Putamen (tissue), 1 donor: Measurements from ENCODE around the gene FCRL2.

Experiments
- DNase-seq: peaks from one replicate; pipeline ENCODE4 v3.0.0-alpha.2; 2016; ENCODE audit warnings: low spot score

Gene FCRL2, protein sequence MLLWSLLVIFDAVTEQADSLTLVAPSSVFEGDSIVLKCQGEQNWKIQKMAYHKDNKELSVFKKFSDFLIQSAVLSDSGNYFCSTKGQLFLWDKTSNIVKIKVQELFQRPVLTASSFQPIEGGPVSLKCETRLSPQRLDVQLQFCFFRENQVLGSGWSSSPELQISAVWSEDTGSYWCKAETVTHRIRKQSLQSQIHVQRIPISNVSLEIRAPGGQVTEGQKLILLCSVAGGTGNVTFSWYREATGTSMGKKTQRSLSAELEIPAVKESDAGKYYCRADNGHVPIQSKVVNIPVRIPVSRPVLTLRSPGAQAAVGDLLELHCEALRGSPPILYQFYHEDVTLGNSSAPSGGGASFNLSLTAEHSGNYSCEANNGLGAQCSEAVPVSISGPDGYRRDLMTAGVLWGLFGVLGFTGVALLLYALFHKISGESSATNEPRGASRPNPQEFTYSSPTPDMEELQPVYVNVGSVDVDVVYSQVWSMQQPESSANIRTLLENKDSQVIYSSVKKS

GRCh38 chr1:157776971-157777391 lies at the start of gene FCRL2:
TSS of gene FCRL2 (minus strand) at chr1:157777132. CDS start at chr1:157777073, 59 bp downstream.
- no peak for DNase-seq

DNA sequence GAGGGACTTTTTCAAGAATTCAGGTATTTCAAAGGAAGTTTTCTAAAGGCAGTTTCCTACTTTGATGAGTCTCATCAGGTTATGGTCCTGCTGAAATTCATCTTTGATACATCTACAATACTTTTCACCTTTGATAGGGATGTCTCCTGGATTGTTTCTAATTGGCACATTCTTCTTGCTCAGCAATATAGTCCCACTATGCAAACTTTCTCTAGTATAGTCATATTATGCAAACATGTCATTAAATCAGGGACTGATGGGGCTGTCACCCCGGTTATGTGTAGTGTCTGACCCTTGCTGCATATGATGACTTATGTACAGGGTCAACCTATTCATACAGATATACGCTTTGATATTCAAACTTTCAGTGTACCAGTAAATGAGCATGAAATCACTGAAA lies 43.4 kb upstream of the FCRL2 start:
- no peak for DNase-seq

DNA sequence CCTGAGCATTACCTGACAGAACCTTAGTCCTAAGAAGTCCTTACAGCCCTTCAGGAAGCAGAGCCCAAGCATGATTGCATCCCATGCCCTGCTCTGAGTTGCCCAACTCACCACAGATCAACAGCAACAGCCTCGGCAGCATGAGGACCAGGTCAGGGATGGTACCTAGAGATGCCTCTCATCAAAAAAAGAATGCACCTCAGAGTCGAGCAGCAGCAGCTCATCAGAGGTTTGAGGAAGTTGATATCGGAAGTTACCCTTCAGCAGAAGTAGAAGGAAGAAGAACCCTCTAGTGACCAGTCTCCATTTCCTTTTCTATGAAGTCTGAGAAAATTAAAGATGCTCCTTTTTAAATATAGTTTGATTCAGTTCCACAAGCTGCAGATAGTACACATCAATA lies 43.0 kb upstream of the FCRL2 start, which contains the start of gene FCRL1:
Gene FCRL1, minus strand, starts transcription at position 225 of the 400 bp plus-strand sequence. Its CDS starts 83 bp downstream, at position 142.
- no peak for DNase-seq

DNA sequence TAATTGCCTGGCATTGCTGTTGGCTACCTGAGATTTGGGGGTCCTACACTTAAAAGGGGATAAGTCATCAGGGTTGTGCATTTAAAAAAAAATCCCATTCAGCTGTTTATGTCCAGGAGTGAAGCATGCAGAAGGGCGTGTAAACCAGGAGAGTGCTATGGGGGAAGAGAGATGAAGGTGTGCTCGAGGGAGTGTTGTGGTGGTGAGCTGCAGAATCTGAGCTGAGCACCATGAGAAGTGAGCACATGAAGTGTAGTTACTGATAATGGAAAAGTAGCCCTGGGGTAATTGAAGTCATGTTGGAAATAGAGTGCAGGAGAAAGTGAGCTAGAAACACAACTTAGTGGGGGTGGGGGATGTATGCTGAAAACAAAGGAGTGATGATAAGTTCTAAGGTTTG lies 42.3 kb upstream of the FCRL2 start:
- DNase-seq, result no peak

DNA sequence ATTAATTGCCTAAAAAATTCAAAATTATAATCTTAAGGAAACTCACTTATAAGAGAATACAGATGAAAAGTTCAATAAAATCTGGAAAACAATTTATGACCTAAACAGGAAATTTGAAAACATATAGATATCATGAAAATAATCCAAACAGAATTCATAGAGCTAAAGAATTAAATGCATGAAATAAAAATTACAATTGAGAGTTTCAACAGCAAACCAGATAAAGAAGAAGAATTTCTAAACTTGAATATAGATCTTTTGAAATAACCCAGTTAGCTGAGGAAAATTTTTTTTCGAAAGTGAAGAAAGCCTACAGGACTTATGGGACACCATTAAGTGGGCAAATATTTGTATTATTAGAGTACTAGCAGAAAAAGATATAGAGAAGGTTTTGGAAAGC lies 36.3 kb upstream of the FCRL2 start:
- no peak for DNase-seq

DNA sequence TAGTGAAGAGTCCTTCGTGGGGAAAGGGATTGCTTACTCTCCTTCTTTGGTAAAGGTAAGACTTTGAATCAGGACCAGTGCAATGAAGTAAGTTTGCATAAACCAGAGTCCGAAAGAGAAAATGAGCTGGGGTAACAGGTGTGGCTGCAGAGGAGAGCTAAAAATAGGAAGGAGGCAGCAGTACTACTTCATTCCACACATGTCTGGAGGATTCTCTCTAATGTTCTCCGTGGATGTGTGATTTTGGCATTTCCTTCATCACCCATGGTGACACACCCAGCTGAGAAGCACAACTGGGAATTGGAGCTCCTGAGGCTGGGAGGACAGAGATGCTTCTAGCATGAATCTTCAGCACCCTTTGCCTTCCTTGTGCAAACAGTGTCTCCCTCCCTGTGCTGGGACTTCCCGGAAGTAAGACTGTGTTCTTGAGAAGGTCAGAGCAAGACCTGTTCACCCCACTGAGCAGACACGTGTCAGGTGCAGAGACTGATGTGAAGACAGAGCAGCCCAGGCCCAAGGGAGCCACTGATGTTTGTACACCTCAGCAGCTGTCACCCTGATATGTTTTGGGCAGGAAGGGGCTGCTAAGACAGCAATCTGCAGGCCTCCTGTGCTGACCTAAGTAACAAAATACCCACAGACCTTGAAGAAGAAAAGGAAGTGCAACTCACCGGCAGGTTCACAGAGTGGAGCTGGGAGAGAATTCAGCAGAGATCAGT lies 29.7 kb upstream of the FCRL2 start:
- DNase-seq, result no peak

GRCh38 chr1:157803851-157804250 lies 26.9 kb upstream of the FCRL2 start:
- no peak for DNase-seq

- no peak for DNase-seq
Observed at GRCh38 chr1:157799996-157800395, 23.1 kb upstream of the FCRL2 start.

GRCh38 chr1:157798211-157798610 lies 21.3 kb upstream of the FCRL2 start:
- no peak for DNase-seq

- DNase-seq, result no peak
Observed at GRCh38 chr1:157785248-157785647, 8.3 kb upstream of the FCRL2 start.

GRCh38 chr1:157784801-157785200 lies 7.9 kb upstream of the FCRL2 start:
- no peak for DNase-seq

- no peak for DNase-seq
Observed at GRCh38 chr1:157782931-157783330, 6.0 kb upstream of the FCRL2 start.

- DNase-seq, result no peak
Observed at GRCh38 chr1:157781048-157781447, 4.1 kb upstream of the FCRL2 start.

GRCh38 chr1:157775101-157775870 lies 1.6 kb downstream of the FCRL2 start:
- DNase-seq, result no peak

- no peak for DNase-seq
Observed at GRCh38 chr1:157774412-157774811, 2.5 kb downstream of the FCRL2 start.

GRCh38 chr1:157773493-157774350 lies 3.2 kb downstream of the FCRL2 start:
- DNase-seq, result no peak

DNA sequence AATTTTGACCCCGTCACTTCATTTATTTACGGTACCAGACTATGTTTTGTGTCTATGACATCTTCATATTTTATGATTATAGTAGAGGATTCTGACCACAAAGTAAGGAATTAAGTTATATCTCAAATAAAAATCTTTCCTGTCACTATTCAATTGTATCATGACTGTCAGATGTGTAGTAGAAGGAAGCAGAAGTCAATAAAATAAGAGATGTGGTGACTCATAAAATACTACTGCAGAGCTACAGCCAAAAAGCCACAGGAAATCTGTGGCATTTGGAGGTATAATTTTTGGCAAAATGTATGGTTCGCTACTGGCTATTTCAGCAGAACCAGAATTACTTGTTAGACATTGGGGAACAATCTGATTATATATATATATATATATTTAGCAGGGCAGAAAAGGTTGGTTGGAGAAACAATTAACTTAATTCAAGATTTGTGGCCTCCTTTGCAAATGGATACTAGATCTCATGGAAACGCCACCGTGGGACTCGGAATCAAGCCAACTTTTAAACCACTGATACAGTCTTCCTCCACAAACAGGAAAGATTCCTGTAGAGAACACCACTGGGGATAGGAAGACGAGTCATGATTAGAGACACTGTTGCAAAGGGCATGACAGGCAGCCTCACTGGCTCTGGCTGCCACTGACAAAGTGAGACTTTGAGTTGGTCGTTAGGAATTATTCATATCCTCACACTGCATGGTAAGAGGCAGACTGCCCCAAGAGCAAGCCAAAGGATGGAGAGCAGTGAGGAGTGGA lies 5.1 kb downstream of the FCRL2 start:
- DNase-seq, result no peak

GRCh38 chr1:157770442-157771043 lies 6.4 kb downstream of the FCRL2 start:
- DNase-seq, result no peak

- no peak for DNase-seq
Observed at GRCh38 chr1:157766792-157767191, 10.1 kb downstream of the FCRL2 start.

DNA sequence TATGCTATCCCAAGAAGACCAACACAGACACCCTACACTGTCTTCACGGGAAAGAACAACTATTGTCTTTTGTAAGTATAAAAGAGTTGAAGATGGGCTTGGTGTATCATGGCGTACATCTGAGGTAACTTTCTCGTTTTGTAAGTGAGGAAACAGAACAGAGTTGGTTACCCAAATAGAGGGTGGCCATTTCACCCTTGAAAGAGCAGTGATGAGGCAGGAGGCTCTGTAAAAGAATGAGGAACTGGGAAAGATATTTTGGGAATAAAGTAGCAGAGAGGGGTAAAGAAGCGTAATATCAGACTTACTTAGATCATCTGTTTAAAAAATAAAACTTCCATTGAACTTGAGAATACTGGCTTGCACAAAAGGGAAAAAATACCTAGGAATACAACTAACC lies 18.9 kb downstream of the FCRL2 start:
- no peak for DNase-seq
